GM10266 (cell line): Measurements from ENCODE around the gene PIGL.

Experiments
- DNase-seq: peaks from one replicate; pipeline ENCODE4 v3.0.0; 2012; ENCODE audit errors: extremely low spot score
- CTCF ChIP-seq: IDR thresholded peaks from 2 replicates; pipeline ENCODE4 v1.5.1; 2012; ENCODE audit warnings: mild to moderate bottlenecking, low read depth; ENCODE audit not compliant: control insufficient read depth, insufficient read depth; ENCODE audit errors: missing control alignments

PIGL gene

GRCh38 chr17:16239931-16240330 is 22.9 kb downstream of the PIGL start:
- no peak for DNase-seq

DNA sequence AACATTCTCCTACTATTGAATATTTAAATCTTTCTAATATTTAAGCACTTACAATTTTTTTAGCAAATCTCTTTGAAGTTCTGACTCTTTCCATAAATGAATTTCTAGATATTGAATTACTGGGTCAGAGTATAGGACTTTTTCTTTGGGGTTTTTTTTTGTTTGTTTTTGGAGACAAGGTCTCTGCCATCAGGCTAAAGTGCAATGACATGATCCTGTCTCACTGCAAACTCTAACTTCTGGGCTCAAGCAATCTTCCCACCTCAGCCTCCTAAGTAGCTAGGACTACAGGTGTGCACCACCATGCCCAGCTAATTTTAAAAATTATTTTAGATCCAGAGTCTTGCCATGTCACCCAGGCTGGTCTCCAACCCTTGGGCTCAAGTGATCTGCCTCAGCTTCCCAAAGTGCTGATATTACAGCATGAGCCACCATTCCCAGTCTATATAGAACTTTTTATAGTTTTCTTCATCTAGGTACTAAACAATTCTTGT is 24.9 kb downstream of the PIGL start:
- no peak for DNase-seq
- no peak for TF ChIP-seq CTCF

More at GRCh38 chr17:16239931-16240330, 22.9 kb downstream of the PIGL start:
- TF ChIP-seq CTCF, result no peak

DNA sequence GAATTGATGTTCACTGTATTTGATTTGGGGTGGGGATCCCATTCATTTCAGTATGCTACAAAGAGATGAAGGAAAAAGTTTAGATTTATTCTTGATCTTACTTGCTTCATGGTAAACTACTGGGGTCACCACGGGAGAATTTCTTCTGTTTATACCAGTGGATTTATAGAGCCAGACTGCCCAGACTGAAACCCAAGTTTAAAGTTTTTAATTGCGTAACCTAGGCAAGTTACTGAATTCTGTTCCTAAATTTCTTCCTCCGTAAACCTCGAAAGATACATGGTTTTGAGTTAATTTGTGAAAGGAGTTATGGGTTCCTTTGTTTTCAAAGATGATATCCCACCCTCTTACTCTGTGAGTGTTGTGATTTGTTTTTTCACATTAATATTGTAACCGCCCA is 26.4 kb downstream of the PIGL start:
- TF ChIP-seq CTCF, result no peak
- DNase-seq, result no peak

- DNase-seq, result no peak
- no peak for TF ChIP-seq CTCF
Observed at GRCh38 chr17:16243801-16244567, 27.0 kb downstream of the PIGL start.

- TF ChIP-seq CTCF, result no peak
- no peak for DNase-seq
Observed at GRCh38 chr17:16247586-16247984, 30.6 kb downstream of the PIGL start.

- TF ChIP-seq CTCF, result no peak
- no peak for DNase-seq
Observed at GRCh38 chr17:16250635-16251034, 33.6 kb downstream of the PIGL start.

DNA sequence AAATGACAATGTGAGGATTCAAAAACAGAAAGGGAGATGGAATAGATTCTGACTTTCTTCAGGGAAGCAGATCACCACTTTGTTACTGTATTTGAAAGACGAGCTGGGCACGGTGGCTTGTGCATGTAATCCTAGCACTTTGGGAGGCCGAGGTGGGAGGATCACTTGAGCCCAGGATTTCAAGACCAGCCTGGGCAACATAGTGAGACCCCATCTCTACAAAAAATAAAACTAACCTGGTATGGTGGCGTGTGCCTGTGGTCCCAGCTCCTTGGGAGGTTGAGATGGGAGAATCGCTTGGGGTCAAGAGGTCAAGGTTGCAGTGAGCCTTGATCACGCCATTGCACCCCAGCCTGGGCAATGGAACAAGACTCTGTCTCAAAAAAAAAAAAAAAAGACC is 34.0 kb downstream of the PIGL start:
- no peak for TF ChIP-seq CTCF
- DNase-seq, result no peak
